Stimulated activated effector memory CD8-positive, alpha-beta T cell treated with anti-CD3 and anti-CD28 coated beads, Interleukin-12 subunit alpha, Interleukin-12 subunit beta, amount 100 ng/mL, for 72 hours (primary cell): ENCODE data around the gene ARHGAP22.

Experiments
- ATAC-seq: fragments of 150-1000 bp; cut with Tn5 transposase; 2 replicates; pipeline ENCODE4 v1.10.0; 2021
- DNase-seq, 2 donors: peaks; one replicate each; pipeline ENCODE4 v3.0.0; 2021 to 2022; ENCODE audit warnings: low spot score in 2 of 2
- H3K27ac Mint-ChIP-seq: one replicate; pipeline ENCODE4 v1.8.0; 2022; ENCODE audit warnings: mild to moderate bottlenecking, mixed read lengths
- H3K36me3 Mint-ChIP-seq: one replicate; pipeline ENCODE4 v1.8.0; 2022; ENCODE audit warnings: mild to moderate bottlenecking, mixed read lengths
- H3K4me1 Mint-ChIP-seq: one replicate; pipeline ENCODE4 v1.8.0; 2022; ENCODE audit warnings: mixed read lengths
- H3K4me3 Mint-ChIP-seq: one replicate; pipeline ENCODE4 v1.8.0; 2022; ENCODE audit warnings: mild to moderate bottlenecking, mixed read lengths
- H3K9me3 Mint-ChIP-seq: one replicate; pipeline ENCODE4 v1.8.0; 2022; ENCODE audit warnings: mixed read lengths

ARHGAP22 gene

GRCh38 chr10:48638739-48639527 is 34.1 kb upstream of the ARHGAP22 start:
- H3K27ac Mint-ChIP-seq = no peak overlapping the region

GRCh38 chr10:48638158-48638557 is 33.3 kb upstream of the ARHGAP22 start:
- Mint-ChIP-seq H3K27ac (no peak overlapping the region), H3K4me1 (peaks cover 17% of the 10 kb centered on the region), H3K9me3 (peaks cover 13% of the 10 kb centered on the region), H3K36me3 (no peaks in the 10 kb centered on the region), H3K4me3 (no peak overlapping the region)
- ATAC-seq (no peak), DNase-seq (no peak)

More at GRCh38 chr10:48638739-48639527, 34.1 kb upstream of the ARHGAP22 start:
- Mint-ChIP-seq H3K4me1 (peaks cover 10% of the 10 kb centered on the region), H3K9me3 (peaks cover 13% of the 10 kb centered on the region), H3K4me3 (no peak overlapping the region), H3K36me3 (no peaks in the 10 kb centered on the region)
- ATAC-seq = no peak
- DNase-seq = no peak

DNA sequence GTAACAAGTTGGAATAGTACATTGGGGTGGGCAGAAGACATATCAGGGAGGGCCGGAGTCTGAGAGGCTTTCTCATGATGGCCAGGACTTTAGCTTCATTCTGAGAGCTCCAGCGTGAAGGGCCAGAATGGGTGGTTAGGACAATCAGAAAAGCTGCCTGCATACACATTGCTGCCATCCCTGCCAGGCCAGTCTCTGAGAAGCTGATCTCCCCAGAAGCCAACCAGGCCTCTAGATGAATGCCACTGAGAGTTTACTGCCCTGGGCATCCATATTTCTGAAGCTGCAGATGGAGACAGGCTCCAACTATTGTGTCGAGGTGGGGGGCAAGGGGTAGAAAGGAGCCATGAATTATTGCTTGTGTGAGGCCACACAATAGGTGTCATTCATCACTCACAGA is 32.0 kb upstream of the ARHGAP22 start:
- H3K27ac Mint-ChIP-seq = no peak overlapping the region
- no peaks in the 10 kb centered on the region for H3K36me3 Mint-ChIP-seq
- peaks cover 13% of the 10 kb centered on the region for H3K9me3 Mint-ChIP-seq
- no peak overlapping the region for H3K4me3 Mint-ChIP-seq
- peaks cover 17% of the 10 kb centered on the region for H3K4me1 Mint-ChIP-seq
- no peak for ATAC-seq
- no peak for DNase-seq

DNA sequence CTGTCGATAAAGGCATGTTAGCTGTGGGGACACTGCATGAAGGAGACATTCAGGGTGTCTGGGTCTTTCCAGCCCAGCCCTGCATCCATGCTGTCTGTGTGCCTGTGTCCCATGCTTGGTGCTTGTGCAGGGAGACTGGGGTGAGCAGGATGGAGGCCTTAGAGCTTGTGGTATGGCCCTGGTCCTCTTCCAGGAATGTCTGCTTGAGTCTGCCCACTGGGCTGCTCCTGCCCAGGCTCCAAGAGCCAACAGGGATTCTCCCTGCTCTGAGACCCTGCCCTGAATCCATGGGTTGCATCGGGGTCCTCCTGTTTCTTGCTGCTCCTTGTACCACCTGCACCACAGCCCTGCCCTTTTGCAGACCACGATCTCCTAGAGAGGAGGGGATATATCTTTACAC is 31.4 kb upstream of the ARHGAP22 start:
- Mint-ChIP-seq H3K36me3 (no peaks in the 10 kb centered on the region), H3K27ac (no peak overlapping the region), H3K4me1 (peaks cover 17% of the 10 kb centered on the region), H3K4me3 (no peak overlapping the region), H3K9me3 (peaks cover 13% of the 10 kb centered on the region)
- DNase-seq = no peak
- no peak for ATAC-seq

DNA sequence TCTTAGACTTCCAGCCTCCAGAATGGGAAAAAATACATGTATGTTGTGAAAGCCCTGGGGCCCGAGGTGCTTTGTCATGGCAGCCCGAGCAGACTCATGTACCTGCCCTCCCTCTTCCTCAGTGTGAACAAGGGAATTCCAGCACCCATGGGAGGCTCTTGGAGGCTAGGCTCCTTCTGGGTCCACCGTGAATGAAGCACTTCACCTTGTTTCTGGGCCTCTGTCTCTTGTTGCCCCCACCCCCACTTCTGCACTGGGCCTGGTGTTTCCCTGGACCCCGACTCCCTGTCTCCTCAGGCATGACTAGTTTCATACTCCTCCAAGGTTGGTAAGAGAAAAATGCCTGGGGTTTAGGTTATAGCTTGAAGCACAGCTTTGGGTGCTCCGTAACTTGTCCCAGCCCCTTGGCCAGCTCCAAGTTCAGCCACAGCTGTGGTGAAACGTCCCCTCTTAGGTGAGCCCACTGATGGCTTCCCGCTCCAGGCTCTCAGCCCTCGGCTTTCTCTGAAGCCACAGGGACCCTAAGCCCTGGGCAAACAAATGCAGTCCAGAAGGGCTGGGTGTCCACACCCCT is 30.2 kb upstream of the ARHGAP22 start:
- peaks cover 17% of the 10 kb centered on the region for H3K4me1 Mint-ChIP-seq
- no peak overlapping the region for H3K27ac Mint-ChIP-seq

GRCh38 chr10:48634198-48634983 is 29.5 kb upstream of the ARHGAP22 start:
- Mint-ChIP-seq H3K4me3 (peak overlapping the region; percentile 22), H3K4me1 (peaks cover 17% of the 10 kb centered on the region), H3K36me3 (no peaks in the 10 kb centered on the region), H3K9me3 (no peaks in the 10 kb centered on the region), H3K27ac (no peak overlapping the region)
- DNase-seq (peak in 1 of 2 donors; percentile 64), ATAC-seq (peak; percentile 91)

More for the DNA sequence above, 30.2 kb upstream of the ARHGAP22 start:
- H3K9me3 Mint-ChIP-seq = peaks cover 5% of the 10 kb centered on the region
- no peak overlapping the region for H3K4me3 Mint-ChIP-seq
- DNase-seq (no peak), ATAC-seq (no peak)
- no peaks in the 10 kb centered on the region for H3K36me3 Mint-ChIP-seq

DNA sequence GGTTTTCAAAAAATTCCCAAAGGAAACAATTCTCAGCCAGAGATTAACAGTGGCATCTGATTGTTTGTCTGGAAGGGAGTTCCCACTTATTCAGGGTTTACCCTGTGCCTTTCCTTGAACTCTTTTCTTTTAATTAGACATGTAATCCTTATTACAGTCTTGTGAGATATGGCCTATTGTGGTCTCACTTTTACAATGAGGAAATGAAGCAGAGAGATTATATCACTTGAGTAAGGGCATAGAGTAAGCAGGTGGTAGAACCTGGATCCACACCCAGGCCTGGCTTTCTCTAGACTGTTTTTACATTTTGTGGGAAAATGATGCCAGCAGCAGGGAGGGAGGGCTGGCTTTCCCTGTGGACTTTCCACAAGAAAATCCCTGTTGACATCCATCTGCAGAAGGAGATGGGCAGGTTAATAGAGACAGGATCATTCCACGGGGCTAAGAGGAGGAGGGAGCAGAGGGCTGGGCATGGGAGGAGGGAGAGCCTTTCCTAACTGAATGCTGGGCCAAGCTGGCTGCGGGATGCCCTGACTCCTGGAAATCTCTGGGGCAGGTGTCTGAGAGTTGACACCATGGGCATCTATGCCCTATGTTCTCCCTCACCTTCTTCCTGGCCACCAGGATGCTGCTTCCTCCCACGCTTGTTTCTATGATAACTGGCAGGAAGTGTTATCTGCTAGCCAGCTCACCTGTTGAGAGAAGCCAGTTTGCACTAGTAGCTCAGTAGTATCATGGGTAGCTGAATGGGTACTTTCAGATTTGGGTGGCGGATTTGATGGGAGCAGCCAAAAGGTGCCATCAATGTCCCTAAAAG is 28.7 kb upstream of the ARHGAP22 start:
- no peaks in the 10 kb centered on the region for H3K9me3 Mint-ChIP-seq
- DNase-seq (no peak), ATAC-seq (no peak)
- peaks cover 17% of the 10 kb centered on the region for H3K4me1 Mint-ChIP-seq
- peak overlapping the region; percentile 22 for H3K4me3 Mint-ChIP-seq
- H3K27ac Mint-ChIP-seq = no peak overlapping the region
- H3K36me3 Mint-ChIP-seq = no peaks in the 10 kb centered on the region

- no peaks in the 10 kb centered on the region for H3K36me3 Mint-ChIP-seq
- H3K27ac Mint-ChIP-seq = no peak overlapping the region
- H3K4me1 Mint-ChIP-seq = peaks cover 17% of the 10 kb centered on the region
- no peak overlapping the region for H3K4me3 Mint-ChIP-seq
- no peak for DNase-seq
- H3K9me3 Mint-ChIP-seq = no peaks in the 10 kb centered on the region
- ATAC-seq = no peak
Observed at GRCh38 chr10:48632166-48632565, 27.3 kb upstream of the ARHGAP22 start.

DNA sequence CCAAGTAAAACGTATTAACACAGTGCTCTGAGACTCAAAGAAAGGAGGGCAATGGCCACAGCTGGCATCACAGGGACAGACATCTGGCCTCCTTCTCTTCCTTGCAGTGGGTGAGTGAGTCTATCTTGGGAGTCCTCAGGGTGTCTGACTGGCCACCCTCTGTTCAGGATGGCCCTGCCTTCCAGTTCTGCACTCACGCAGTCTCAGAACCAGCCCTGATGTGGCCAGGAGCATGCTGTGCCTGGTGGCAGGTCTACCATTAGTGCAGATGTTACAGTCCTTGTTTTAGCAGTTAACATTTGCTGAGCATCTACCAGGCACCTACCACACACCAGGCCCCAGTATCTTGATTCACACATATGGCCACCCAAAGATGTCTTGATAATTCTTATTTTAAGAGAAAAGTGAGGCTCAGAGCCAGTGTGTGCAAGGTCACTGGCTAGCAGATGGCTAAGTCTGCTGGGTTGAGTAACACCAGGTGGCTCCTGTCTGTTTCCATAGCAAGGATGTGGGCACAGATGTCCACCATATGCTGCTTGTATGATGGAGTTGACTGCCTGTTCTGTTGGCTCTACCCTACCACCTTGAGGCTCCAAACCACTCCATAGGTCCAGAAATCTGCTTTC is 23.2 kb upstream of the ARHGAP22 start:
- Mint-ChIP-seq H3K9me3 (no peaks in the 10 kb centered on the region), H3K4me3 (no peak overlapping the region), H3K36me3 (no peaks in the 10 kb centered on the region), H3K4me1 (no peaks in the 10 kb centered on the region), H3K27ac (no peak overlapping the region)
- DNase-seq = no peak
- peak; percentile 12 for ATAC-seq

- no peaks in the 10 kb centered on the region for H3K4me1 Mint-ChIP-seq
- peak; percentile 35 for ATAC-seq
- no peaks in the 10 kb centered on the region for H3K36me3 Mint-ChIP-seq
- no peak overlapping the region for H3K27ac Mint-ChIP-seq
- no peaks in the 10 kb centered on the region for H3K9me3 Mint-ChIP-seq
- H3K4me3 Mint-ChIP-seq = no peak overlapping the region
- no peak for DNase-seq
Observed at GRCh38 chr10:48626986-48627731, 22.3 kb upstream of the ARHGAP22 start.

GRCh38 chr10:48626447-48626846 is 21.6 kb upstream of the ARHGAP22 start:
- no peak for ATAC-seq
- Mint-ChIP-seq H3K9me3 (no peaks in the 10 kb centered on the region), H3K27ac (no peak overlapping the region), H3K4me1 (no peaks in the 10 kb centered on the region), H3K36me3 (no peaks in the 10 kb centered on the region), H3K4me3 (no peak overlapping the region)
- no peak for DNase-seq

DNA sequence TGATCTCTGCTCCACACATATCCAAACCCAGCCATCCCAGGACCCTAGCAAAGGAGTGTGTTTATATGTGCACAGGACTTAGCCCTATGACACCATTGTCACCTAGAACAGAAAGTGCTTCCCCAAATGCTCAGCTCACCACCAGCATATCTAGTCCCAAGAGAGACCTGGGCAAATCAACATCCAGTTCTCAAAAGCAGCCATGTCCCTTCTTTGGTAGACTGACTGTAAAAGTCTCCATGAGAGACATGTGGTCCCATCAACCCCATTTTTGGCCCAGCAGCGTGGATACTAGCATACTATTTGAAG is 20.9 kb upstream of the ARHGAP22 start:
- H3K4me1 Mint-ChIP-seq = no peaks in the 10 kb centered on the region
- DNase-seq (no peak), ATAC-seq (peak; percentile 12)
- no peaks in the 10 kb centered on the region for H3K9me3 Mint-ChIP-seq
- H3K4me3 Mint-ChIP-seq = no peak overlapping the region
- no peaks in the 10 kb centered on the region for H3K36me3 Mint-ChIP-seq
- no peak overlapping the region for H3K27ac Mint-ChIP-seq

- no peak for ATAC-seq
- no peaks in the 10 kb centered on the region for H3K36me3 Mint-ChIP-seq
- H3K4me1 Mint-ChIP-seq = no peaks in the 10 kb centered on the region
- H3K9me3 Mint-ChIP-seq = no peaks in the 10 kb centered on the region
- no peak overlapping the region for H3K4me3 Mint-ChIP-seq
- no peak for DNase-seq
- no peak overlapping the region for H3K27ac Mint-ChIP-seq
Observed at GRCh38 chr10:48623607-48624132, 18.8 kb upstream of the ARHGAP22 start.

DNA sequence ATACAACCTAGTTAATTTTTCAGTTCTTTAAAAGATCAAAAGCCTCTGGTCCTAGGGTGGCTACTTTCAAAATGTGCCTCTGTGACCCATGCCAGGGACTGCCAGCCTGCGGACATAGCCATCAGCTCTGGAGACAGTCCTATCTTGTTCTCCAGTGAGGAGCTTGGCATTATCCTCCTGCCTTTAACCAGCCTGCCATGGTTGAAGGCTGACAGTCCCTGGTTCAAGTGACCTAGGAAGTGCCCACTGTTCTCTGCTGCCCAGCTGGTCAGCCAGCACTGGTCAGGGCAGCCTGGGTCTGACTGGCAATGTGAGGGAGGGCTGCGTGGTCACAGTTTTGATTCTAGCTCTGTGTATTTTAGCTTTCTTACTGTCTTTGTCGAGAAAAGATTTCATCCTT is 18.1 kb upstream of the ARHGAP22 start:
- no peak overlapping the region for H3K27ac Mint-ChIP-seq
- no peaks in the 10 kb centered on the region for H3K36me3 Mint-ChIP-seq
- H3K4me3 Mint-ChIP-seq = no peak overlapping the region
- H3K4me1 Mint-ChIP-seq = no peaks in the 10 kb centered on the region
- H3K9me3 Mint-ChIP-seq = no peaks in the 10 kb centered on the region
- no peak for DNase-seq
- no peak for ATAC-seq
